K562 (cell line): ENCODE data around the gene ENOSF1. TPM values are rescaled to one million over a fixed set of nuclear protein-coding genes. Genes with fewer than 3 reads are reported as not detected.

Experiments
- ATAC-seq: fragments of 200-7000 bp; cut with Tn5 transposase; 3 replicates; pipeline ENCODE4 v1.9.1; 2020; ENCODE audit warnings: moderate library complexity
- BruUV-seq: library from RNA; stranded (reverse); fragments of 400-500 nt; replicated peaks from 2 replicates; lab custom pipeline; 2021; lab: Mats Ljungman, UMichigan
- CTCF ChIA-PET: fragments of 300-600 bp; formaldehyde crosslinking; extraction: SDS; loops from one replicate; lab custom pipeline; 2021; ENCODE audit warnings: low intra/inter-chr PET ratio; lab: Yijun Ruan, JAX
- POLR2A ChIA-PET: fragments of 300-600, 350-650 bp; sonication (Branson Sonifier 250); formaldehyde crosslinking; extraction: SDS; loops from one replicate; lab custom pipeline; 2021; ENCODE audit warnings: antibody characterized with exemption, inconsistent platforms; lab: Yijun Ruan, JAX
- DNase-seq, 4 experiments: peaks; one replicate each; pipeline versions ENCODE4 v3.0.0 to v3.0.0-alpha.2; 2011 to 2018; ENCODE audit warnings: low spot score in 3 of 4, mixed read lengths in 3 of 4; ENCODE audit errors: extremely low read depth in 1 of 4
- FAIRE-seq: peaks from 2 replicates; lab custom pipeline; 2011; peaks lifted over from hg19 to GRCh38; lab: Jason Lieb, UNC
- H2AFZ ChIP-seq: 2 replicates; pipeline ENCODE4 v1.6.0; 2011; ENCODE audit warnings: low read depth, low read length, control low read depth, inconsistent platforms
- H3K27ac ChIP-seq: fragments of 200-600 bp; 3 replicates; pipeline ENCODE4 v1.8.0; 2011; ENCODE audit warnings: low read depth, mild to moderate bottlenecking, control low read depth, inconsistent platforms, low read length, moderate library complexity, mixed read lengths; ENCODE audit errors: extremely low read depth
- H3K27me3 ChIP-seq, 2 experiments: fragments of 300-600 bp in 1 of 2; 2 replicates in 1 of 2; 3 replicates in 1 of 2; pipeline versions ENCODE4 v1.6.0 to v1.8.0; 2011; ENCODE audit warnings: inconsistent platforms in 2 of 2, low read length in 2 of 2, mild to moderate bottlenecking in 1 of 2, mixed read lengths in 1 of 2, moderate library complexity in 1 of 2; ENCODE audit not compliant: control insufficient read depth in 2 of 2, insufficient read depth in 2 of 2
- H3K36me3 ChIP-seq: fragments of 300-600 bp; 3 replicates; pipeline ENCODE4 v1.8.0; 2011; ENCODE audit warnings: mild to moderate bottlenecking, low read length, inconsistent platforms; ENCODE audit not compliant: control insufficient read depth, insufficient read depth
- H3K4me1 ChIP-seq, 2 experiments: fragments of 200-600 bp in 1 of 2; replicated peaks in 1 of 2; 2 replicates in 1 of 2; 3 replicates in 1 of 2; pipeline versions ENCODE4 v1.5.1 to v1.8.0; 2011; ENCODE audit warnings: inconsistent platforms in 2 of 2, low read length in 2 of 2, mild to moderate bottlenecking in 1 of 2, mixed read lengths in 1 of 2, moderate library complexity in 1 of 2; ENCODE audit not compliant: control insufficient read depth in 2 of 2, insufficient read depth in 2 of 2
- H3K4me2 ChIP-seq: 2 replicates; pipeline ENCODE4 v1.6.1; 2011; ENCODE audit warnings: low read length, control low read depth, inconsistent platforms, mixed read lengths; ENCODE audit not compliant: insufficient read depth
- H3K4me3 ChIP-seq: fragments of 200-600 bp; sonication (generic), shearing (Covaris generic); 2 replicates; pipeline ENCODE4 v1.5.1; 2016; ENCODE audit warnings: control low read depth, inconsistent platforms
- H3K79me2 ChIP-seq: fragments of 200-600 bp; 3 replicates; pipeline ENCODE4 v1.8.0; 2011; ENCODE audit warnings: low read length, inconsistent platforms; ENCODE audit not compliant: control insufficient read depth, insufficient read depth
- H3K9ac ChIP-seq, 2 experiments: 2 replicates each; pipeline versions ENCODE4 v1.6.0 to v1.6.1; 2011; ENCODE audit warnings: low read depth in 2 of 2, low read length in 2 of 2, control low read depth in 1 of 2, inconsistent platforms in 1 of 2, mild to moderate bottlenecking in 1 of 2, mixed read lengths in 1 of 2; ENCODE audit not compliant: insufficient read depth in 1 of 2
- H3K9me1 ChIP-seq: one replicate; pipeline ENCODE4 v1.6.0; 2011; ENCODE audit warnings: inconsistent platforms, mild to moderate bottlenecking, low read length, moderate library complexity; ENCODE audit not compliant: control insufficient read depth, insufficient read depth
- H3K9me3 ChIP-seq: replicated peaks from 2 replicates; pipeline ENCODE4 v1.5.1; 2011; ENCODE audit warnings: low read depth, low read length, inconsistent platforms; ENCODE audit not compliant: control insufficient read depth, insufficient read depth
- H4K20me1 ChIP-seq: replicated peaks from 2 replicates; pipeline ENCODE4 v1.6.1; 2011; ENCODE audit warnings: low read length, inconsistent platforms, mixed read lengths; ENCODE audit not compliant: control insufficient read depth, insufficient read depth
- CBX8 ChIP-seq: fragments of 200-600 bp; sonication (generic); IDR thresholded peaks from 2 replicates; pipeline ENCODE4 v1.6.1; 2012; ENCODE audit warnings: borderline replicate concordance, mixed run types, low read depth, mild to moderate bottlenecking, moderate library complexity, mixed read lengths, low read length, control low read depth, inconsistent platforms; ENCODE audit not compliant: poor library complexity, severe bottlenecking; ENCODE audit errors: extremely low read depth
- CREB1 ChIP-seq, 2 experiments: sonication (generic) in 1 of 2; formaldehyde crosslinking in 1 of 2; IDR thresholded peaks; 2 replicates each; pipeline versions ENCODE4 v1.6.1 to v1.8.0; 2012 to 2022; ENCODE audit warnings: inconsistent platforms in 1 of 2, mild to moderate bottlenecking in 1 of 2, missing genetic modification reagents in 1 of 2, moderate library complexity in 1 of 2
- CREM ChIP-seq: IDR thresholded peaks from 2 replicates; pipeline ENCODE4 v1.6.1; 2014; ENCODE audit warnings: antibody characterized with exemption, low read depth
- CTCF ChIP-seq, 3 experiments: IDR thresholded peaks in 2 of 3; conservative IDR thresholded peaks in 1 of 3; 2 replicates each; pipeline ENCODE4 v1.5.1; 2011 to 2012; ENCODE audit warnings: low read length in 3 of 3, mild to moderate bottlenecking in 3 of 3, control low read depth in 2 of 3, improper control_type of control experiment in 1 of 3, inconsistent platforms in 1 of 3, low read depth in 1 of 3, mixed read lengths in 1 of 3, moderate library complexity in 1 of 3; ENCODE audit not compliant: insufficient read depth in 2 of 3
- CTCFL ChIP-seq: IDR thresholded peaks from 2 replicates; pipeline ENCODE4 v1.6.1; 2011; ENCODE audit warnings: borderline replicate concordance, low read depth, mild to moderate bottlenecking, moderate library complexity, low read length; ENCODE audit not compliant: insufficient read depth, poor library complexity, severe bottlenecking
- HCFC1 ChIP-seq: IDR thresholded peaks from 2 replicates; pipeline ENCODE4 v1.6.1; 2012; ENCODE audit warnings: low read depth, low read length, improper control_type of control experiment
- NR2C2 ChIP-seq, 2 experiments: fragments of 200-800 bp in 1 of 2; sonication (Bioruptor generic) in 1 of 2; sonication (generic) in 1 of 2; formaldehyde crosslinking in 1 of 2; IDR thresholded peaks; 2 replicates each; pipeline versions ENCODE4 v1.6.1 to v1.8.0; 2016 to 2022; ENCODE audit warnings: mild to moderate bottlenecking in 1 of 2, missing compliant biosample characterization in 1 of 2, missing genetic modification characterization in 1 of 2, missing genetic modification reagents in 1 of 2
- SMC3 ChIP-seq: conservative IDR thresholded peaks from 2 replicates; pipeline ENCODE4 v1.6.1; 2011; ENCODE audit warnings: low read depth, low read length, improper control_type of control experiment; ENCODE audit not compliant: insufficient read depth
- WHSC1 ChIP-seq: IDR thresholded peaks from one replicate; pipeline ENCODE4 v1.6.1; 2012; ENCODE audit warnings: low read length, control low read depth, inconsistent platforms
- ZMIZ1 ChIP-seq, 2 experiments: fragments of 150-350 bp in 1 of 2; IDR thresholded peaks; 2 replicates each; pipeline ENCODE4 v1.6.1; 2012 to 2016; ENCODE audit warnings: low read depth in 2 of 2, low read length in 2 of 2, mild to moderate bottlenecking in 1 of 2, moderate library complexity in 1 of 2
- ZNF232 ChIP-seq: sonication (generic); formaldehyde crosslinking; IDR thresholded peaks from 2 replicates; pipeline ENCODE4 v1.8.0; 2022; ENCODE audit warnings: mild to moderate bottlenecking, missing genetic modification reagents
- ZNF316 ChIP-seq: fragments of 450-650 bp; IDR thresholded peaks from 2 replicates; pipeline ENCODE4 v1.6.1; 2016
- WGBS: fragments of 100-300 bp; shearing (Covaris generic); methylation state at CpG from one replicate; pipeline ENCODE4 v1.1.6; 2016; ENCODE audit warnings: low coverage, mixed read lengths; ENCODE audit not compliant: insufficient coverage; ENCODE audit errors: missing lambda C conversion rate; 5-methylcytosine and 5-hydroxymethylcytosine counted together
- in situ Hi-C: fragments of 300-500 bp; cut with MboI; formaldehyde crosslinking; loops from 4 replicates; pipeline ENCODE4 v1.15.0; 2018; ENCODE audit warnings: inconsistent platforms, mixed read lengths
- intact Hi-C: fragments of 100-400 bp; cut with micrococcal nuclease; formaldehyde crosslinking; loops from 2 replicates; pipeline ENCODE4 v1.14.2; 2022
- polyA plus RNA-seq, 8 experiments: library from polyadenylated mRNA; depleted of rRNA in 4 of 8; stranded (reverse) in 5 of 8; unstranded in 3 of 8; fragments of >200 nt; fragmentation: Nextera tagmentation in 2 of 8; fragmentation: Illumina TruSeq in 1 of 8; extraction: Ambion mirVana in 2 of 8; extraction: Trizol in 1 of 8; gene quantifications; 2 replicates each; pipeline versions ENCODE4 v1.2.1 to v1.2.3, GENCODE V29; 2011 to 2014; ENCODE audit warnings: inconsistent platforms in 1 of 8, missing spikeins in 1 of 8
- total RNA-seq, 7 experiments: library from RNA; depleted of rRNA in 6 of 7; stranded (reverse); fragments of >200 nt in 6 of 7; fragmentation: Illumina TruSeq in 2 of 7; extraction: Trizol in 2 of 7; gene quantifications; 2 replicates each; pipeline versions ENCODE4 v1.2.1 to v1.2.3, GENCODE V29; 2011 to 2021; ENCODE audit warnings: low replicate concordance in 1 of 7

ENOSF1 gene
- total and polyA plus RNA-seq, 9 of the 15 experiments (the other 6 are each of a cell fraction or from before 2014, with no cell fraction given): 15.5 to 66.4 (median 46.5) TPM

GRCh38 chr18:666177-666576 lies 46.3 kb downstream of the ENOSF1 start:
- ATAC-seq: peak; percentile 86
- peaks cover 59% of the 10 kb centered on the region for H3K36me3 ChIP-seq
- in situ Hi-C loops (no loop called here), intact Hi-C loops (no loop called here)
- peaks cover 9% of the 10 kb centered on the region; the same call in 1 of the 2 replicates for H4K20me1 ChIP-seq
- no peak overlapping the region for H3K4me2 ChIP-seq
- no peak overlapping the region for H3K4me3 ChIP-seq
- CTCF ChIA-PET: interaction anchor here (1.3 kb wide), 1 partner anchor 164 kb away, joined by 5 read pairs; no protein-coding TSS in a partner anchor
- H3K9me1 ChIP-seq: no peaks in the 10 kb centered on the region
- H2AFZ ChIP-seq: no peak overlapping the region
- BruUV-seq: no TSS peak
- H3K27ac ChIP-seq: no peak overlapping the region
- H3K4me1 ChIP-seq: no peaks in the 10 kb centered on the region; a peak in 1 of 5 replicates
- H3K9me3 ChIP-seq: 0 out of 2 replicates have a peak, but pooled peaks cover 3% of the 10 kb centered on the region
- no peaks in the 10 kb centered on the region for H3K27me3 ChIP-seq
- H3K79me2 ChIP-seq: peaks cover 46% of the 10 kb centered on the region
- POLR2A ChIA-PET: interaction anchor here (1.0 to 1.2 kb wide), 2 partner anchors 12 to 37 kb away, joined by 3 to 4 read pairs; no protein-coding TSS in a partner anchor
- peak; percentile 19 for FAIRE-seq
- 93% methylated on average over 8 of the region's 8 CpGs for WGBS
- 0 out of 4 replicates have a peak overlapping the region, but pooled peaks of 1 of the 2 experiments have one; percentile 0 for H3K9ac ChIP-seq
- DNase-seq: peak in 3 of 4 experiments; percentile 41 to 52 (median 50)
- 0 out of 2 replicates have a peak, but pooled peaks have one; percentile 32 for TF ChIP-seq SMC3
- TF ChIP-seq CTCF (IDR thresholded peaks at IDR 0.05 in 2 of 3, conservative IDR thresholded peaks at IDR 0.05 in 1 of 3; ENCODE audit: insufficient read depth in 2 of 3, low read depth in 1 of 3, low read length in 3 of 3): peak; percentile 68 to 81 (median 76)
- peak; percentile 77 for TF ChIP-seq WHSC1
- peak; percentile 57 for TF ChIP-seq CTCFL
- TF ChIP-seq CREM: 0 out of 2 replicates have a peak, but pooled peaks have one; percentile 17
- TF ChIP-seq ZNF316: no peak
- TF ChIP-seq CREB1 (IDR thresholded peaks at IDR 0.05): no peak
- TF ChIP-seq CREB1 (CRISPR knock-in tag; IDR thresholded peaks at IDR 0.05): peak; percentile 21; the same call in 1 of the 2 replicates
- 0 out of 4 replicates have a peak, but pooled peaks of 1 of the 2 experiments have one; percentile 15 for TF ChIP-seq ZMIZ1 (IDR thresholded peaks at IDR 0.05; ENCODE audit: low read depth in 2 of 2, low read length in 2 of 2)
- TF ChIP-seq HCFC1: 0 out of 2 replicates have a peak, but pooled peaks have one; percentile 12
- TF ChIP-seq NR2C2 (CRISPR knock-in tag; IDR thresholded peaks at IDR 0.05): 0 out of 2 replicates have a peak, but pooled peaks have one; percentile 28
- TF ChIP-seq NR2C2 (tag; IDR thresholded peaks at IDR 0.05): no peak
- no peak for TF ChIP-seq CBX8
- TF ChIP-seq ZNF232 (CRISPR knock-in tag): no peak
